A549 (cell line): Measurements from ENCODE around the gene SPRR5. TPM values are rescaled to one million over a fixed set of nuclear protein-coding genes. Genes with fewer than 3 reads are reported as not detected.

ENCODE experiments used
- ATAC-seq, 2 experiments: fragments of 200-7000 bp in 1 of 2; fragments of >200 bp in 1 of 2; cut with Nextera tagmentation in 1 of 2; cut with Tn5 transposase in 1 of 2; 3 replicates each; pipeline versions ENCODE4 v1.8.0 to v1.9.1; 2018 to 2020; ENCODE audit warnings: mild to moderate bottlenecking in 1 of 2, moderate library complexity in 1 of 2
- CTCF ChIA-PET: fragments of 300-600 bp; sonication (Branson Sonifier 250); formaldehyde crosslinking; extraction: SDS; loops from one replicate; lab custom pipeline; 2021; ENCODE audit warnings: antibody characterized with exemption, inconsistent platforms; lab: Yijun Ruan, JAX
- POLR2A ChIA-PET: fragments of 350-600 bp; formaldehyde crosslinking; extraction: SDS; loops from one replicate; lab custom pipeline; 2021; ENCODE audit warnings: antibody characterized with exemption, inconsistent platforms; lab: Yijun Ruan, JAX
- DNase-seq, 2 experiments: peaks; one replicate each; pipeline versions ENCODE4 v3.0.0 to v3.0.0-alpha.2; 2011 to 2016; ENCODE audit warnings: low read depth in 1 of 2, low spot score in 1 of 2
- FAIRE-seq: peaks from 2 replicates; lab custom pipeline; 2011; peaks lifted over from hg19 to GRCh38; lab: Jason Lieb, UNC
- H3K27ac ChIP-seq, 2 experiments: fragments of >200 bp; sonication (Bioruptor Twin); formaldehyde crosslinking; 3 replicates each; pipeline ENCODE4 v1.5.1; 2016 to 2017
- H3K4me1 ChIP-seq: fragments of >200 bp; sonication (Bioruptor Twin); formaldehyde crosslinking; 3 replicates; pipeline ENCODE4 v1.6.1; 2016
- H3K4me2 ChIP-seq: fragments of >200 bp; sonication (Bioruptor Twin); formaldehyde crosslinking; 3 replicates; pipeline ENCODE4 v1.6.1; 2016
- H3K4me3 ChIP-seq: fragments of >200 bp; sonication (Bioruptor Twin); formaldehyde crosslinking; 3 replicates; pipeline ENCODE4 v1.5.1; 2016
- H3K9me3 ChIP-seq: fragments of >200 bp; sonication (Bioruptor Twin); formaldehyde crosslinking; 3 replicates; pipeline ENCODE4 v1.6.1; 2016
- EHMT2 ChIP-seq: fragments of 200-600 bp; sonication (generic); IDR thresholded peaks from 2 replicates; pipeline ENCODE4 v1.6.1; 2016; ENCODE audit warnings: antibody characterized with exemption, low read depth, mild to moderate bottlenecking, moderate library complexity
- EP300 ChIP-seq, 2 experiments: fragments of >200 bp; sonication (Bioruptor Twin); formaldehyde crosslinking; IDR thresholded peaks; 2 replicates in 1 of 2; 3 replicates in 1 of 2; pipeline ENCODE4 v1.6.1; 2016 to 2017
- ESRRA ChIP-seq: fragments of 150-350 bp; IDR thresholded peaks from 2 replicates; pipeline ENCODE4 v1.6.1; 2014; ENCODE audit warnings: mild to moderate bottlenecking, low read length, borderline replicate concordance
- FOSB ChIP-seq: fragments of 250-450 bp; sonication (Bioruptor Pico); IDR thresholded peaks from 2 replicates; pipeline ENCODE4 v1.5.0; 2020; ENCODE audit warnings: mild to moderate bottlenecking, moderate library complexity
- HDAC2 ChIP-seq: fragments of 200-600 bp; sonication (generic); IDR thresholded peaks from 2 replicates; pipeline ENCODE4 v1.6.1; 2016
- HOXA7 ChIP-seq: fragments of 250-450 bp; sonication (Bioruptor Pico); IDR thresholded peaks from 2 replicates; pipeline ENCODE4 v1.5.0; 2020; ENCODE audit warnings: mild to moderate bottlenecking, moderate library complexity
- MAZ ChIP-seq: fragments of 150-350 bp; IDR thresholded peaks from 2 replicates; pipeline ENCODE4 v1.6.1; 2014; ENCODE audit warnings: antibody characterized with exemption, low read depth, low read length, borderline replicate concordance
- PBX3 ChIP-seq: IDR thresholded peaks from 2 replicates; pipeline ENCODE4 v1.6.1; 2012
- RAD21 ChIP-seq, 2 experiments: fragments of >200 bp in 1 of 2; sonication (Bioruptor Twin) in 1 of 2; formaldehyde crosslinking in 1 of 2; IDR thresholded peaks in 1 of 2; conservative IDR thresholded peaks in 1 of 2; 2 replicates in 1 of 2; 3 replicates in 1 of 2; pipeline ENCODE4 v1.6.1; 2012 to 2018; ENCODE audit warnings: inconsistent platforms in 1 of 2
- RFX5 ChIP-seq: fragments of 450-650 bp; IDR thresholded peaks from 2 replicates; pipeline ENCODE4 v1.7.1; 2014; ENCODE audit warnings: antibody characterized with exemption, mild to moderate bottlenecking, moderate library complexity
- ZC3H11A ChIP-seq: fragments of 450-650 bp; IDR thresholded peaks from 2 replicates; pipeline ENCODE4 v1.6.1; 2014; ENCODE audit warnings: antibody characterized with exemption, mild to moderate bottlenecking
- ZFP36 ChIP-seq: fragments of 450-650 bp; IDR thresholded peaks from 2 replicates; pipeline ENCODE4 v1.6.1; 2014; ENCODE audit warnings: borderline replicate concordance; ENCODE audit not compliant: partially characterized antibody
- ZSCAN20 ChIP-seq: fragments of 250-450 bp; sonication (Bioruptor Pico); IDR thresholded peaks from 2 replicates; pipeline ENCODE4 v1.8.0; 2022; ENCODE audit warnings: mild to moderate bottlenecking, moderate library complexity
- WGBS: methylation state at CpG from one replicate; pipeline ENCODE4 v1.1.6; 2017; ENCODE audit errors: missing lambda C conversion rate; 5-methylcytosine and 5-hydroxymethylcytosine counted together
- polyA plus RNA-seq, 4 experiments: library from polyadenylated mRNA; depleted of rRNA in 3 of 4; stranded (reverse); fragments of >200 nt; fragmentation: RNase III in 1 of 4; extraction: RNeasy Plus Mini Kit Qiagen cat#74134 plus additional on column Dnase treatment in 1 of 4; gene quantifications; 2 replicates in 3 of 4; 3 replicates in 1 of 4; pipeline ENCODE4 v1.2.3, GENCODE V29; 2011 to 2017
- TF ChIP-seq, protein P1 (sequence below): fragments of 250-450 bp; sonication (Bioruptor Pico); IDR thresholded peaks from 2 replicates; pipeline ENCODE4 v1.5.0; 2021; ENCODE audit warnings: mild to moderate bottlenecking, moderate library complexity, borderline replicate concordance

SPRR5 gene
- polyA plus RNA-seq, 2 of the 4 experiments (the other 2 are of a cell fraction), result not detected

DNA sequence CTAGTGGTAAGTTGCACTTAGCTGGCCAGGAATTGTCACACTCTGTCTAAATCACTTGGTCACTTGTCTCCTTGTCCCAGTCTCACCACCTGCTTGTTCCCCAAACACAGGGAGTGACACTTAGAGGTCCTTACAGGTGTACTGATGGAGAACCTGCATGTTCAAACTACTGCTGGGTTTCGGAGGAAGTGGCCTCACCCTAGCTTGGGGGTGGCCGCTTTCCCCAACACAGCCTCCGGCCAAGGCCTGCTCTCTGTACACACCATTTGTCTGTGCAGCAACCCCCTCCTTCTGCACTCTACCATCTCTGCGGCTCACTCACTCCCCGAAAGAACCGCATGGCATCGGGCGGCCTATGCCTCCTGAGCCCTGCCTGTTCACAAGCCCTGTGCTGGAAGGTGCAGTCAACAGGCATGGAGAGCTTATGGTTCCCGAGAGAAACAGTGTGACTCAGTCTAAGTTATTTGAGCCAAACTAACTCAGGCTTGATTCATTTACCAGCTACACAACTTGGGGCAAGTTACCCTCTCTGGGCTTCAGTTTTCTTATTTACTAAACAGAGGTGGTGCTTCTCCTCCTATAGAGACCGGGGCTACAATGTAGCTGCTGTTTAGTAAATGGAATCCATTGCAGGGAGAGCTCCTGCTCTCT lies 12.9 kb downstream of the SPRR5 start:
- CTCF ChIA-PET, result interaction anchor here (0.7 to 1.3 kb wide), 3 partner anchors 14 to 234 kb away, joined by 3 to 4 read pairs (median 3); no protein-coding TSS in a partner anchor
- TF ChIP-seq ZFP36 (no peak), EP300 (IDR thresholded peaks at IDR 0.05) (no peak), HDAC2 (no peak), HOXA7 (CRISPR knock-in tag) (no peak), MAZ (no peak), RAD21 (conservative IDR thresholded peaks at IDR 0.05 in 1 of 2, IDR thresholded peaks at IDR 0.05 in 1 of 2) (no peak), RFX5 (no peak), ZC3H11A (no peak)
- TF ChIP-seq, protein P1, sequence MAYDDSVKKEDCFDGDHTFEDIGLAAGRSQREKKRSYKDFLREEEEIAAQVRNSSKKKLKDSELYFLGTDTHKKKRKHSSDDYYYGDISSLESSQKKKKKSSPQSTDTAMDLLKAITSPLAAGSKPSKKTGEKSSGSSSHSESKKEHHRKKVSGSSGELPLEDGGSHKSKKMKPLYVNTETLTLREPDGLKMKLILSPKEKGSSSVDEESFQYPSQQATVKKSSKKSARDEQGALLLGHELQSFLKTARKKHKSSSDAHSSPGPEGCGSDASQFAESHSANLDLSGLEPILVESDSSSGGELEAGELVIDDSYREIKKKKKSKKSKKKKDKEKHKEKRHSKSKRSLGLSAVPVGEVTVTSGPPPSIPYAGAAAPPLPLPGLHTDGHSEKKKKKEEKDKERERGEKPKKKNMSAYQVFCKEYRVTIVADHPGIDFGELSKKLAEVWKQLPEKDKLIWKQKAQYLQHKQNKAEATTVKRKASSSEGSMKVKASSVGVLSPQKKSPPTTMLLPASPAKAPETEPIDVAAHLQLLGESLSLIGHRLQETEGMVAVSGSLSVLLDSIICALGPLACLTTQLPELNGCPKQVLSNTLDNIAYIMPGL (CRISPR knock-in tag), result no peak
- no peaks in the 10 kb centered on the region for H3K4me1 ChIP-seq
- DNase-seq (no peak), FAIRE-seq (no peak), ATAC-seq (no peak)
- no peak overlapping the region for H3K27ac ChIP-seq
- WGBS, result 38% methylated on average over 10 of the region's 10 CpGs
- POLR2A ChIA-PET, result no interaction called here
- H3K9me3 ChIP-seq, result no peaks in the 10 kb centered on the region
- H3K4me3 ChIP-seq, result no peak overlapping the region
- no peak overlapping the region for H3K4me2 ChIP-seq

GRCh38 chr1:152960452-152961044 lies 13.5 kb downstream of the SPRR5 start:
- ChIA-PET POLR2A (no interaction called here), CTCF (interaction anchor here (0.7 to 1.3 kb wide), 3 partner anchors 15 to 233 kb away, joined by 3 to 4 read pairs (median 3); no protein-coding TSS in a partner anchor)
- Histone ChIP-seq H3K9me3 (no peaks in the 10 kb centered on the region), H3K4me2 (no peak overlapping the region), H3K4me1 (no peaks in the 10 kb centered on the region), H3K27ac (no peak overlapping the region), H3K4me3 (no peak overlapping the region)
- peak in 1 of 2 experiments; percentile 39; a peak in 2 of 6 replicates for ATAC-seq
- DNase-seq, result no peak
- WGBS, result 16% methylated on average over 9 of the region's 10 CpGs
- TF ChIP-seq EHMT2 (no peak), ESRRA (no peak), FOSB (CRISPR knock-in tag) (no peak), RAD21 (conservative IDR thresholded peaks at IDR 0.05 in 1 of 2, IDR thresholded peaks at IDR 0.05 in 1 of 2) (0 out of 5 replicates have a peak, but pooled peaks of 1 of the 2 experiments have one; percentile 19), ZSCAN20 (no peak)
- FAIRE-seq, result no peak

- DNase-seq, result no peak
- WGBS, result 37% methylated on average over 7 of the region's 7 CpGs
- CTCF ChIA-PET, result no interaction called here
- ATAC-seq, result no peak
- Histone ChIP-seq H3K4me3 (no peak overlapping the region), H3K4me2 (no peak overlapping the region), H3K9me3 (no peaks in the 10 kb centered on the region), H3K27ac (no peak overlapping the region), H3K4me1 (no peaks in the 10 kb centered on the region)
- POLR2A ChIA-PET, result no interaction called here
- TF ChIP-seq, protein P1 (CRISPR knock-in tag), result no peak
- TF ChIP-seq PBX3, result no peak
- FAIRE-seq, result no peak
Measured at GRCh38 chr1:152961226-152961891, 14.4 kb downstream of the SPRR5 start.
